H1 (cell line): Measurements from ENCODE around the gene CASQ2. TPM values are rescaled to one million over a fixed set of nuclear protein-coding genes. Genes with fewer than 3 reads are reported as not detected.

ENCODE experiments used
- CTCF ChIA-PET: fragments of 300-600 bp; sonication (Branson Sonifier 250); formaldehyde crosslinking; loops from one replicate; lab custom pipeline; 2021; ENCODE audit not compliant: partially characterized antibody; lab: Charles Lee
- POLR2A ChIA-PET: fragments of 300-600 bp; sonication (Branson Sonifier 250); formaldehyde crosslinking; loops from one replicate; lab custom pipeline; 2021; ENCODE audit warnings: inconsistent platforms; ENCODE audit not compliant: partially characterized antibody; lab: Charles Lee
- DNase-seq, 2 experiments: peaks; one replicate each; pipeline versions ENCODE4 v3.0.0 to v3.0.0-alpha.2; 2010 to 2022; ENCODE audit warnings: low spot score in 2 of 2, low read depth in 1 of 2, mixed read lengths in 1 of 2
- FAIRE-seq: peaks from 2 replicates; lab custom pipeline; 2011; peaks lifted over from hg19 to GRCh38; lab: Jason Lieb, UNC
- H2AFZ ChIP-seq: 2 replicates; pipeline ENCODE4 v1.8.1; 2012; ENCODE audit warnings: low read length, inconsistent platforms
- H2AK5ac ChIP-seq: 2 replicates; pipeline ENCODE4 v1.6.1; 2013; ENCODE audit warnings: low read depth, low read length
- H2BK120ac ChIP-seq: replicated peaks from 2 replicates; pipeline ENCODE3; 2013; ENCODE audit warnings: low read depth, low read length, inconsistent platforms
- H2BK12ac ChIP-seq: 2 replicates; pipeline ENCODE4 v1.6.1; 2013; ENCODE audit warnings: low read depth, low read length
- H2BK15ac ChIP-seq: 2 replicates; pipeline ENCODE4 v1.6.1; 2013; ENCODE audit warnings: low read length
- H2BK20ac ChIP-seq: 2 replicates; pipeline ENCODE4 v1.6.1; 2013; ENCODE audit warnings: low read length
- H2BK5ac ChIP-seq: 2 replicates; pipeline ENCODE4 v1.6.1; 2013; ENCODE audit warnings: low read depth, low read length
- H3K14ac ChIP-seq: 2 replicates; pipeline ENCODE4 v1.6.1; 2013; ENCODE audit warnings: inconsistent platforms; ENCODE audit not compliant: insufficient read length
- H3K18ac ChIP-seq: 2 replicates; pipeline ENCODE4 v1.6.1; 2013; ENCODE audit warnings: low read length; ENCODE audit errors: extremely low read depth
- H3K23ac ChIP-seq: 2 replicates; pipeline ENCODE4 v1.6.1; 2013; ENCODE audit warnings: inconsistent platforms; ENCODE audit not compliant: insufficient read length
- H3K23me2 ChIP-seq: 2 replicates; pipeline ENCODE4 v1.6.1; 2013; ENCODE audit warnings: low read depth, low read length
- H3K27ac ChIP-seq: 2 replicates; pipeline ENCODE4 v1.6.1; 2011; ENCODE audit warnings: low read depth, low read length, inconsistent platforms
- H3K27me3 ChIP-seq, 4 experiments: replicated peaks in 1 of 4; 1 replicate in 1 of 4; 2 replicates in 3 of 4; pipeline versions ENCODE4 v1.6.1 to v1.8.1; 2011 to 2013; ENCODE audit warnings: low read length in 3 of 4, mild to moderate bottlenecking in 3 of 4, inconsistent platforms in 2 of 4, mixed read lengths in 2 of 4, moderate library complexity in 1 of 4; ENCODE audit not compliant: control insufficient read depth in 3 of 4, insufficient read depth in 3 of 4; ENCODE audit errors: extremely low read depth in 1 of 4
- H3K36me3 ChIP-seq, 4 experiments: 2 replicates each; pipeline versions ENCODE4 v1.6.1 to v1.8.1; 2011 to 2013; ENCODE audit warnings: mild to moderate bottlenecking in 4 of 4, low read length in 3 of 4, moderate library complexity in 2 of 4, control low read depth in 1 of 4, inconsistent platforms in 1 of 4; ENCODE audit not compliant: insufficient read depth in 4 of 4, control insufficient read depth in 2 of 4
- H3K4ac ChIP-seq: replicated peaks from 2 replicates; pipeline ENCODE3; 2013; ENCODE audit warnings: low read length, low read depth, mixed read lengths, inconsistent platforms; ENCODE audit not compliant: insufficient read length
- H3K4me1 ChIP-seq, 4 experiments: replicated peaks in 1 of 4; 1 replicate in 1 of 4; 2 replicates in 3 of 4; pipeline versions ENCODE4 v1.6.1 to v1.8.1; 2011 to 2013; ENCODE audit warnings: low read length in 3 of 4, inconsistent platforms in 2 of 4, mixed read lengths in 1 of 4; ENCODE audit not compliant: insufficient read depth in 4 of 4, control insufficient read depth in 3 of 4
- H3K4me2 ChIP-seq, 2 experiments: 2 replicates each; pipeline versions ENCODE4 v1.6.1 to v1.8.1; 2011 to 2013; ENCODE audit warnings: low read depth in 2 of 2, low read length in 2 of 2, control low read depth in 1 of 2, inconsistent platforms in 1 of 2, mild to moderate bottlenecking in 1 of 2; ENCODE audit not compliant: insufficient read depth in 1 of 2
- H3K4me3 ChIP-seq, 4 experiments: fragments of 200-600, 300-600 bp in 1 of 4; sonication (generic), shearing (Covaris generic), sonication (Bioruptor Twin) in 1 of 4; 2 replicates each; pipeline versions ENCODE4 v1.5.1 to v1.8.1; 2011 to 2016; ENCODE audit warnings: low read length in 4 of 4, low read depth in 3 of 4, control low read depth in 2 of 4, inconsistent platforms in 2 of 4, mild to moderate bottlenecking in 2 of 4, mixed read lengths in 1 of 4, moderate library complexity in 1 of 4; ENCODE audit not compliant: insufficient read depth in 2 of 4; ENCODE audit errors: extremely low read depth in 1 of 4
- H3K56ac ChIP-seq: replicated peaks from 2 replicates; pipeline ENCODE3; 2013; ENCODE audit warnings: low read depth, mild to moderate bottlenecking, mixed read lengths, low read length, inconsistent platforms; ENCODE audit not compliant: insufficient read length
- H3K79me1 ChIP-seq: 2 replicates; pipeline ENCODE4 v1.6.1; 2013; ENCODE audit warnings: low read depth, low read length, control low read depth
- H3K79me2 ChIP-seq, 2 experiments: 2 replicates each; pipeline versions ENCODE4 v1.6.1 to v1.8.1; 2012 to 2013; ENCODE audit warnings: low read length in 2 of 2, mild to moderate bottlenecking in 2 of 2, inconsistent platforms in 1 of 2; ENCODE audit not compliant: insufficient read depth in 2 of 2, control insufficient read depth in 1 of 2
- H3K9ac ChIP-seq, 4 experiments: replicated peaks in 1 of 4; 1 replicate in 1 of 4; 2 replicates in 3 of 4; pipeline versions ENCODE4 v1.6.1 to v1.8.1; 2011 to 2013; ENCODE audit warnings: low read depth in 3 of 4, low read length in 3 of 4, control low read depth in 2 of 4, mild to moderate bottlenecking in 2 of 4, moderate library complexity in 2 of 4, inconsistent platforms in 1 of 4; ENCODE audit errors: extremely low read depth in 1 of 4
- H3K9me3 ChIP-seq, 2 experiments: 2 replicates each; pipeline versions ENCODE4 v1.6.1 to v1.8.1; 2012 to 2013; ENCODE audit warnings: mild to moderate bottlenecking in 2 of 2, moderate library complexity in 2 of 2, control low read depth in 1 of 2, inconsistent platforms in 1 of 2, low read depth in 1 of 2, low read length in 1 of 2, mixed read lengths in 1 of 2; ENCODE audit not compliant: insufficient read depth in 2 of 2
- H4K20me1 ChIP-seq, 2 experiments: replicated peaks in 1 of 2; 2 replicates each; pipeline versions ENCODE3 to v1.8.1; 2011 to 2013; ENCODE audit warnings: inconsistent platforms in 2 of 2, low read length in 2 of 2, mild to moderate bottlenecking in 1 of 2; ENCODE audit not compliant: insufficient read depth in 2 of 2, control insufficient read depth in 1 of 2
- H4K5ac ChIP-seq: 2 replicates; pipeline ENCODE4 v1.6.1; 2013; ENCODE audit warnings: low read length, low read depth, mixed read lengths, inconsistent platforms; ENCODE audit not compliant: insufficient read length
- H4K8ac ChIP-seq: 2 replicates; pipeline ENCODE4 v1.8.0; 2013; ENCODE audit warnings: mild to moderate bottlenecking, moderate library complexity, low read length, inconsistent platforms; ENCODE audit not compliant: insufficient read depth; ENCODE audit errors: extremely low read depth
- H4K91ac ChIP-seq: replicated peaks from 2 replicates; pipeline ENCODE3; 2013; ENCODE audit warnings: low read length, mixed read lengths, inconsistent platforms; ENCODE audit not compliant: insufficient read length
- HDAC6 ChIP-seq: IDR thresholded peaks from one replicate; pipeline ENCODE4 v1.7.1; 2012; ENCODE audit warnings: low read depth, mild to moderate bottlenecking, inconsistent platforms, low read length, moderate library complexity
- MAFK ChIP-seq: IDR thresholded peaks from 2 replicates; pipeline ENCODE4 v1.6.1; 2012; ENCODE audit warnings: low read depth, mild to moderate bottlenecking, improper control_type of control experiment, low read length
- PHF8 ChIP-seq: fragments of 200-600 bp; sonication (generic); conservative IDR thresholded peaks from 2 replicates; pipeline ENCODE4 v1.7.1; 2012; ENCODE audit warnings: low read depth, mild to moderate bottlenecking, inconsistent platforms, low read length, moderate library complexity
- POLR2AphosphoS5 ChIP-seq: IDR thresholded peaks from 2 replicates; pipeline ENCODE4 v1.6.1; 2011; ENCODE audit warnings: low read depth, low read length
- RFX5 ChIP-seq: IDR thresholded peaks from 2 replicates; pipeline ENCODE4 v1.6.1; 2011; ENCODE audit warnings: low read depth, low read length, improper control_type of control experiment, borderline replicate concordance
- SIX5 ChIP-seq: IDR thresholded peaks from 2 replicates; pipeline ENCODE4 v1.6.1; 2011; ENCODE audit warnings: mild to moderate bottlenecking, low read depth, low read length
- SP2 ChIP-seq: IDR thresholded peaks from 2 replicates; pipeline ENCODE4 v1.6.1; 2012; ENCODE audit warnings: mild to moderate bottlenecking, low read length, inconsistent platforms
- WGBS, 2 experiments: shearing (Covaris generic) in 1 of 2; methylation state at CpG; one replicate each; pipeline versions ENCODE4 v1.1.6 to v1.1.7; 2013 to 2015; ENCODE audit warnings: low lambda C conversion rate in 2 of 2, mixed read lengths in 2 of 2, inconsistent platforms in 1 of 2, low coverage in 1 of 2, missing lambda C conversion rate in 1 of 2; ENCODE audit not compliant: insufficient replicate concordance in 2 of 2, insufficient coverage in 1 of 2, insufficient read length in 1 of 2; ENCODE audit errors: extremely low coverage in 1 of 2, missing lambda C conversion rate in 1 of 2; 5-methylcytosine and 5-hydroxymethylcytosine counted together
- polyA plus RNA-seq, 7 experiments: library from polyadenylated mRNA; depleted of rRNA in 3 of 7; stranded (reverse) in 5 of 7; unstranded in 2 of 7; fragments of >200 nt in 5 of 7; fragments of 200-250 nt in 2 of 7; gene quantifications; 1 replicate in 5 of 7; 2 replicates in 1 of 7; 4 replicates in 1 of 7; pipeline versions ENCODE4 v1.2.1 to v1.2.3, GENCODE V29; 2011 to 2013; ENCODE audit warnings: missing spikeins in 2 of 7, mixed read lengths in 2 of 7
- total RNA-seq: library from RNA; stranded (reverse); fragmentation: NEBNext Ultra II Directional; extraction: Animal tissue kit (Norgen Biotek cat#: 25700); gene quantifications from 2 replicates; pipeline ENCODE4 v1.2.1, GENCODE V29; 2021
- TF ChIP-seq, protein P1 (sequence below): IDR thresholded peaks from 2 replicates; pipeline ENCODE4 v1.6.1; 2011; ENCODE audit warnings: low read length, improper control_type of control experiment
- TF ChIP-seq, protein P2 (sequence below): IDR thresholded peaks from 2 replicates; pipeline ENCODE4 v1.6.1; 2012; ENCODE audit warnings: low read length, inconsistent platforms

The CASQ2 gene
- total and polyA plus RNA-seq, 2 of the 8 experiments (the other 6 are each of a cell fraction or from before 2014, with no cell fraction given), result not detected

DNA sequence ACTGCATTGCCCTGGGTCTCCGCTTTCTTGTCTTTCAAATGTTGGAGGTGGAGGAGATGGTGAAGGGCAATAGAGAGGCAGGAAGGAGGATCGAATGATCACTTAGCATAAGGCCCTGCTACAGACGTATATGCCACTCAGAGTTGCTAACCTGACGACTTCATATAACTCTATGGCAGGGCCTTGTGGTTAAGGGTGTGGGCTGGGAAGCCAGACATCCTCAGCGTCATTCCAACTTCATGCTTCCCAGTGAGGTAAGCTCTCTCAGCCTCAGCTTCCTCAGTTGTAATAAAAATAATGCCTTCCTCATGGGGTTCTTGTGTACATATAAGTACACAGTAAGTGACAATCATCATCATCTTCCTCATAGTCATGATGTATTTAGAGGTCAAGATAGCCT, 54.6 kb downstream of the CASQ2 start:
- Histone ChIP-seq H3K79me2 (no peaks in the 10 kb centered on the region), H3K79me1 (no peaks in the 10 kb centered on the region), H3K9ac (no peak overlapping the region), H2BK12ac (no peak overlapping the region), H2BK20ac (no peak overlapping the region), H3K27me3 (no peaks in the 10 kb centered on the region), H3K4me2 (no peak overlapping the region), H2AFZ (0 out of 2 replicates have a peak overlapping the region, but pooled peaks have one; percentile 1), H4K20me1 (no peaks in the 10 kb centered on the region), H4K91ac (no peak overlapping the region), H4K5ac (no peak overlapping the region), H2AK5ac (no peak overlapping the region), H3K14ac (no peak overlapping the region), H3K18ac (no peak overlapping the region), H2BK5ac (0 out of 2 replicates have a peak overlapping the region, but pooled peaks have one; percentile 13), H3K27ac (no peak overlapping the region), H3K4me1 (peaks cover 0 to 4% (median 0%) of the 10 kb centered on the region in 4 experiments; a peak in 3 of 7 replicates), H3K4me3 (no peak overlapping the region), H3K23me2 (no peaks in the 10 kb centered on the region), H3K36me3 (no peaks in the 10 kb centered on the region), H2BK15ac (no peak overlapping the region), H3K9me3 (no peaks in the 10 kb centered on the region), H2BK120ac (no peak overlapping the region), H3K23ac (no peak overlapping the region), H4K8ac (no peak overlapping the region), H3K4ac (no peak overlapping the region), H3K56ac (no peak overlapping the region)
- POLR2A ChIA-PET, result no interaction called here
- TF ChIP-seq POLR2AphosphoS5, result no peak
- TF ChIP-seq, protein P1, sequence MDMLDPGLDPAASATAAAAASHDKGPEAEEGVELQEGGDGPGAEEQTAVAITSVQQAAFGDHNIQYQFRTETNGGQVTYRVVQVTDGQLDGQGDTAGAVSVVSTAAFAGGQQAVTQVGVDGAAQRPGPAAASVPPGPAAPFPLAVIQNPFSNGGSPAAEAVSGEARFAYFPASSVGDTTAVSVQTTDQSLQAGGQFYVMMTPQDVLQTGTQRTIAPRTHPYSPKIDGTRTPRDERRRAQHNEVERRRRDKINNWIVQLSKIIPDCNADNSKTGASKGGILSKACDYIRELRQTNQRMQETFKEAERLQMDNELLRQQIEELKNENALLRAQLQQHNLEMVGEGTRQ, result no peak
- no peak for TF ChIP-seq PHF8
- no peak for TF ChIP-seq SIX5
- TF ChIP-seq RFX5, result no peak
- no peak for TF ChIP-seq SP2
- TF ChIP-seq MAFK, result no peak
- no peak for TF ChIP-seq HDAC6
- TF ChIP-seq, protein P2, sequence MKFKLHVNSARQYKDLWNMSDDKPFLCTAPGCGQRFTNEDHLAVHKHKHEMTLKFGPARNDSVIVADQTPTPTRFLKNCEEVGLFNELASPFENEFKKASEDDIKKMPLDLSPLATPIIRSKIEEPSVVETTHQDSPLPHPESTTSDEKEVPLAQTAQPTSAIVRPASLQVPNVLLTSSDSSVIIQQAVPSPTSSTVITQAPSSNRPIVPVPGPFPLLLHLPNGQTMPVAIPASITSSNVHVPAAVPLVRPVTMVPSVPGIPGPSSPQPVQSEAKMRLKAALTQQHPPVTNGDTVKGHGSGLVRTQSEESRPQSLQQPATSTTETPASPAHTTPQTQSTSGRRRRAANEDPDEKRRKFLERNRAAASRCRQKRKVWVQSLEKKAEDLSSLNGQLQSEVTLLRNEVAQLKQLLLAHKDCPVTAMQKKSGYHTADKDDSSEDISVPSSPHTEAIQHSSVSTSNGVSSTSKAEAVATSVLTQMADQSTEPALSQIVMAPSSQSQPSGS, result no peak
- CTCF ChIA-PET, result interaction anchor here (0.8 to 18.6 kb wide), 9 partner anchors 7 to 267 kb away, joined by 3 to 370 read pairs (median 7); partner anchors contain the start of gene CASQ2
- no peak for DNase-seq
- no peak for FAIRE-seq
- 84% methylated on average over 5 of the region's 5 CpGs; no CpG with 5 or more reads in 1 of the 2 experiments for WGBS, 2 experiments
